BE2C (cell line): ENCODE results near the gene TMUB2. TPM values are rescaled to one million over a fixed set of nuclear protein-coding genes. Genes with fewer than 3 reads are reported as not detected.
"Not testable (repeated sequence)": the region's sequence is repeated elsewhere in the genome, so short reads cannot be mapped to it uniquely, and the experiment has no call there.

Experiments
- DNase-seq: peaks from one replicate; pipeline ENCODE4 v3.0.0-alpha.2; 2020
- H3K27me3 ChIP-seq: fragments of 250-450 bp; sonication (Bioruptor Pico); 2 replicates; pipeline ENCODE4 v1.5.1; 2020; ENCODE audit warnings: mild to moderate bottlenecking
- H3K36me3 ChIP-seq: fragments of 250-450 bp; sonication (Bioruptor Pico); 2 replicates; pipeline ENCODE4 v1.5.1; 2020; ENCODE audit warnings: mild to moderate bottlenecking
- H3K4me1 ChIP-seq: fragments of 250-450 bp; sonication (Bioruptor Pico); 2 replicates; pipeline ENCODE4 v1.5.1; 2020
- H3K4me3 ChIP-seq: 2 replicates; pipeline ENCODE4 v1.5.1; 2011; ENCODE audit warnings: low read depth, low read length
- H3K9me3 ChIP-seq: fragments of 250-450 bp; sonication (Bioruptor Pico); 2 replicates; pipeline ENCODE4 v1.5.1; 2020
- polyA plus RNA-seq: library from polyadenylated mRNA; unstranded; fragments of >200 nt; gene quantifications from one replicate; pipeline ENCODE4 v1.2.1, GENCODE V29; 2012; ENCODE audit warnings: low read depth, missing spikeins; ENCODE audit not compliant: insufficient read length, insufficient read depth
- TF ChIP-seq, protein P1 (sequence below): IDR thresholded peaks from 2 replicates; pipeline ENCODE4 v1.5.1; 2012; ENCODE audit warnings: mild to moderate bottlenecking, low read depth, low read length

Gene TMUB2
- polyA plus RNA-seq: 64.2 TPM

DNA sequence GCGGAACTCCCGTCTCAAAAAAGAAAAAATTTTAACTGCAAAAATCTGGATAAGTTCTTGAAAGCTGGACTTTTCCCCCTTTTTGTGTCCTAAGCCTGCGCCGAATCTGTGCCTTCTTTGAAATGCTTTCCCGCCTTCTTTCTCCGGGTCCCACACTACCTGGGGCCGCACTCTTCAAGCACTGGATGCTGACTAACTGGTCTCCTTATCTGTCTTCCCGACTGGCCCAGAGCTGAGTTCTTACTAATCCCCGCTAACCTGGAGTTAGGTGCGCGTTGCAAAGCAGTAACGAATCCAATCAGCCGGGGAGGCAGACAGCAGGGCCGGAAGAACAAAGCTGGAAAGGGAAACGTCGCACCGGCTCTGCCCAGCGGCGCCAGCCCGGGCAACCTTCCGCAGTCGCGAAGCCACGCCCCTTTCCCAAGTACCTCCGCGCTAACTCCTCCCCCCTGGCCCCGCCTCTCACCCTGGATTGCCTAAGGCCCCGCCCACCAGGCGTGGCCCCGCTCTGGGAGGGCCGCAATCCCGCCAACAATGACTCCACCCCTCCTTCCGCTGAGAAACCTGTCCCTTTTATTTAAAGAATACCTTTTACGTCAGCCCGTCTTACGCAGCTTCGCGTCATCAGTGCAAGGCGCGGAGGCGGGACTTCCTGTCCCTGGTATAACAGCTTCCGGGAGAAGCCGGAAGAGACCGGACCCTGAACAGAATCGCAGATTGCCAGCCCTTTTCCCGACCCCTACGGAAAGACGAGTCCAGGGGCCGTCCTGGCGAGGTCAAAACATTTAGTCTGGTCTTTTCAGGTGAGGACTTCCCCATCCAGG lies at the start of gene TMUB2:
Gene TMUB2 (plus strand): TSS at position 666 of the 824 bp plus-strand sequence. CDS start 737 bp downstream, outside the sequence.
- Histone ChIP-seq H3K36me3 (peaks cover 16% of the 10 kb centered on the region), H3K4me1 (no peaks in the 10 kb centered on the region), H3K4me3 (peak within 1 kb of the TSS; percentile 98), H3K27me3 (no peaks in the 10 kb centered on the region), H3K9me3 (no peaks in the 10 kb centered on the region)
- TF ChIP-seq, protein P1, sequence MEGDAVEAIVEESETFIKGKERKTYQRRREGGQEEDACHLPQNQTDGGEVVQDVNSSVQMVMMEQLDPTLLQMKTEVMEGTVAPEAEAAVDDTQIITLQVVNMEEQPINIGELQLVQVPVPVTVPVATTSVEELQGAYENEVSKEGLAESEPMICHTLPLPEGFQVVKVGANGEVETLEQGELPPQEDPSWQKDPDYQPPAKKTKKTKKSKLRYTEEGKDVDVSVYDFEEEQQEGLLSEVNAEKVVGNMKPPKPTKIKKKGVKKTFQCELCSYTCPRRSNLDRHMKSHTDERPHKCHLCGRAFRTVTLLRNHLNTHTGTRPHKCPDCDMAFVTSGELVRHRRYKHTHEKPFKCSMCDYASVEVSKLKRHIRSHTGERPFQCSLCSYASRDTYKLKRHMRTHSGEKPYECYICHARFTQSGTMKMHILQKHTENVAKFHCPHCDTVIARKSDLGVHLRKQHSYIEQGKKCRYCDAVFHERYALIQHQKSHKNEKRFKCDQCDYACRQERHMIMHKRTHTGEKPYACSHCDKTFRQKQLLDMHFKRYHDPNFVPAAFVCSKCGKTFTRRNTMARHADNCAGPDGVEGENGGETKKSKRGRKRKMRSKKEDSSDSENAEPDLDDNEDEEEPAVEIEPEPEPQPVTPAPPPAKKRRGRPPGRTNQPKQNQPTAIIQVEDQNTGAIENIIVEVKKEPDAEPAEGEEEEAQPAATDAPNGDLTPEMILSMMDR: no peak
- peak; percentile 99 for DNase-seq

DNA sequence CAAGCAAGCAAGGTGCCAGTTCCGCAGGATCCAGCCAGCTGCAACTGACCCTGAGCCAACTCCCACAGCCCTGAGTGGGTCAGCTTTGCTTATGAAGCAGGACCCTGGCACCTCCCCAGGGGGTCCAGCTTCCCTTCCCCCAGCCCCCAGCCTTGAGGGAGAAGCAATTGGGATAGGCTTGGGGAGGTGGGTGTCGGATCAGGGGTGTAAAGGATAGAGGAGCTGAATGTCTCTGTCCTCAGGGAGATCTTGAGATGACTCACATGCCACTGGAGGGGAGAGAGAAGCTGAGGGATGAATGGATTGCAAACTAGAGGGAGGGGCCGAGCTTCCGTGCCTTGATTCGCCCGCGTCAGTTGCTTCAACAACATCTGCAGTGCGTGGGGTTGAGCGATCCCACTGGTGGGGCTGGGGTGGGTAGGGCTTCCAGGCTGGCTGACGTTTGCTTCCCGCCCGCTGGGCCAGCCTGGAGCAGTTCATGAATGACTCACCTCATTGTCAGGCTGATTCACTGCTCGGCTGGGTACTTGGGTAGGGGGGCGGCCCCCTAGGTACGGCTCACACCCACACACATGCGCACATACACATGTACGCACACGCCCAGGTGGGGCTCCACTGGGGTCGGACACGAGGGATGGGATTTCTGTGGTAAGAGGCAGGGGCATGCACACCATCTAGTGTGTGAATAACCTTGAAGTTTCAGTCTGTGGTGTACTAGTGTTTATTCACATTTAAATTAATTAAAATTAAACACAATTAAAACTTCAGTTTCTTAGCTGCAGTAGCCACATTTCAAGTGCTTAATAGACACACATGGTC lies 48.7 kb upstream of the TMUB2 start:
- H3K9me3 ChIP-seq: no peaks in the 10 kb centered on the region
- H3K4me3 ChIP-seq: peak overlapping the region; percentile 45
- no peaks in the 10 kb centered on the region for H3K27me3 ChIP-seq
- TF ChIP-seq, protein P1: no peak
- peaks cover 4% of the 10 kb centered on the region for H3K4me1 ChIP-seq
- H3K36me3 ChIP-seq: no peaks in the 10 kb centered on the region
- DNase-seq: peak; percentile 88

DNA sequence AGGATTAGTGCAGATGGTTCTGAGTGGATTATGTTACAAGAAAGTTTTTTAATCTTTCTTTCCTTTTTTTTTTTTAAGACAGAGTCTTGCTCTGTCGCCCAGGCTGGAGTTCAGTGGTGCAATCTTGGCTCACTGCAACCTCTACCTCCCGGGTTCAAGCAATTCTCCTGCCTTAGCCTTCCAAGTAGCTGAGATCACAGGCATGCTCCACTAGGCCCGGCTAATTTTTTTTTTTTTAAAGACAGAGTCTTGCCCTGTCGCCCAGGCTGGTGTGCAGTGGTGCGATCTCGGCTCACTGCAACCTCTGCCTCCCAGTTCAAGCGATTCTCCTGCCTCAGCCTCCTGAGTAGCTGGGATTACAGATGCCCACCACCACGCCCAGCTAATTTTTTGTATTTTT lies 42.9 kb upstream of the TMUB2 start:
- H3K9me3 ChIP-seq, DNase-seq, H3K27me3 ChIP-seq, H3K4me3 ChIP-seq, H3K4me1 ChIP-seq: not testable (repeated sequence)
- H3K36me3 ChIP-seq: peaks cover 13% of the 10 kb centered on the region; the same call in 1 of the 2 replicates

DNA sequence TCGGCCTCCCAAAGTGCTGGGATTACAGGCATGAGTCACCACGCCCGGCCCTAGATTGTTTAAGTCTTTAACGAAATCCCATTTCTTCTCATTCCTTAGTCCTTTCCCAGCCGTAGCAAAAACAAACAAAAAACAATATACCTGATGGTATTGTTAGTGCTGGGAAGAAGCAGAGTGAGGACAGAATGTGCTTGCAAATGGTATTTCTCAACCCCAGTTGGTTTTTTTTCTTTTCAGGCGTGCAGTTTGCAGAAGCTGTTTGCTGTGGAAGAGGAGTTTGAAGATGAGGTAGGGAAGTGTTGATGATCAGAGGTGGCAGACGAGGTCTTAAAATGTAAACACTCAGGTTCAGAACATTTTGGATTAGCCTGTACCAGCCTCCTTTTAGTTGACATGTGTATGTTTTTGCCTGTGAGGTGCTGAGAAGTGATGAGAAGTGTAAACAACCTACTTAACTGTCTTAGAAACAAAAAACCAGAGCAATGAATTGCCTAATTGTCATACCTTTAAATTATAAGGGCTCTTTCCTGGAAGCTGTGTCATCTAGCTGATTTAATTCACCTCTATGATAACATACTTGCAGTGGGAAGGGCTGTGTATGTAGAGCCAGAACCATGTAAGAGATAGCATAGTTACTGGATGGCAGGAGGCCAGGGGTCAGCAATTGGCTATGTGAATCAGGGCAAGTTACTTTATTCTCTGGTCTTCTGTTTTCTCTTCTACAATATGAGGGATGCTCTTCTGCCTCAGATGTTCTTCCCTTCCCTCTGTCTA lies 41.6 kb upstream of the TMUB2 start:
- no peak for DNase-seq
- TF ChIP-seq, protein P1: no peak
- H3K4me1 ChIP-seq: peaks cover 6% of the 10 kb centered on the region
- H3K4me3 ChIP-seq: no peak overlapping the region
- H3K36me3 ChIP-seq: peaks cover 13% of the 10 kb centered on the region; the same call in 1 of the 2 replicates
- no peaks in the 10 kb centered on the region for H3K27me3 ChIP-seq
- no peaks in the 10 kb centered on the region for H3K9me3 ChIP-seq

DNA sequence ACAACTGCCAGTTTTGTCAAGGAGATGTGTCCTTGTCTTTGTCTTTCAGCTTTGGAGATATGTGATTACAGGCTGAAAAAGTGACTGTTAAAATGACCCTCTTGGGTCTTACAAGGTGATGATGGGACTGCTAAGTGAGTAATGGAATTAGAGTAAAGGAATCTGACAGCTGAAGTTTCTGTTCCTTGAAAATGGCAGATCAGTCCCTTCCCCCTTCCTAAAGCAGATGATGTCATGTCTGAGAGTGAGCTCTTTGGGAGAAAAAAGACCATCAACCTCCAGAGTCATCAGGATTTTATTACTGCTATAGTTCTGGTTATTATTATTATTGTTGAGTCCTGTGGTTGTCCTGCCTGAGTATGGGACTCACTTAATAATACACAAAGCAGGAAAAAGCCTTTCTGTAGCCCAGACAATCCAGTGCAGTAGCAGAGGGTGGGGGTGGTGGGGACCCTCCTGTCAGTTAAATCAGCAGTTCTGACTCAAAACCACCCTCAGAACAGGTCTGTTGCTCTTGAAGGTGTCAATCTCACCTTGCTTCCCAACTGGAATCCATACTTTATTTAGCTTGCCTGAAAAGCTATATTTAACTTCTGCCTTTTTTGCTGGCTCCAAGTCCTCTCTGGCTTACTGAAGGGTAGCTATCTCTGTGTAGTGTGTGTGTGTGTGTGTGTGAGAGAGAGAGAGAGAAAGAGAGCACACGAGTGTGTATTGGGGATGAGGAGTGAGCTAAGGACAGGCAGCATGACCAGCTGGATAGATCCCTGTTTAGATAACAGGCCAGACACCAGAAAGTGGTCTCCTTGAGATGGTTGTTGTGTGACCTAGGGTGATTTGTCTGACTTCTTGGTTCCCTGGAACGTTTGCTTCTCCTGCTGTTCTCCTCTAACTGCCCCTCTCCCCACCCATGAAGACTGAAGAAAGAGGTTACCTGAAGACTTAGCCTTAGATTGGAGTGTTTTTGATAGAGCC lies 40.1 kb upstream of the TMUB2 start:
- H3K9me3 ChIP-seq: no peaks in the 10 kb centered on the region
- no peaks in the 10 kb centered on the region for H3K27me3 ChIP-seq
- peaks cover 13% of the 10 kb centered on the region; the same call in 1 of the 2 replicates for H3K36me3 ChIP-seq
- no peak for DNase-seq
- TF ChIP-seq, protein P1: no peak
- H3K4me3 ChIP-seq: no peak overlapping the region
- peaks cover 6% of the 10 kb centered on the region for H3K4me1 ChIP-seq
